ENCODE results near the gene SLC25A4. TPM values are rescaled to one million over a fixed set of nuclear protein-coding genes. Genes with fewer than 3 reads are reported as not detected.

Gene SLC25A4
- polyA plus RNA-seq, 3 donors: 0.07 TPM; not detected in 2

- no peaks in the 10 kb centered on the region for H4K20me1 ChIP-seq (ENCODE audit: insufficient read depth, low read length)
- H3K4me3 Mint-ChIP-seq: no peak overlapping the region
- H3K4me3 ChIP-seq (replicated peaks in 1 of 3; ENCODE audit: low read depth in 2 of 3, low read length in 3 of 3): no peak overlapping the region
- intact Hi-C loops (cut with micrococcal nuclease): no loop called here
- H3K9ac ChIP-seq (ENCODE audit: insufficient read depth, low read length, poor library complexity, severe bottlenecking): no peak overlapping the region
- no peak overlapping the region for H2AFZ ChIP-seq (ENCODE audit: insufficient read depth, low read depth, low read length, poor library complexity, severe bottlenecking)
- peaks cover 0 to 1% (median 0%) of the 10 kb centered on the region in 7 donors for H3K9me3 Mint-ChIP-seq
- no peak overlapping the region for H3K27ac ChIP-seq (ENCODE audit: low read depth in 1 of 2, low read length in 2 of 2)
- DNase-seq: no peak
- H3K27me3 ChIP-seq (ENCODE audit: control insufficient read depth in 2 of 2, insufficient read depth in 2 of 2, low read length in 2 of 2): no peaks in the 10 kb centered on the region
- H3K36me3 Mint-ChIP-seq: no peaks in the 10 kb centered on the region
- H3K9me3 ChIP-seq (replicated peaks in 1 of 2; ENCODE audit: control insufficient read depth in 1 of 2, insufficient read depth in 1 of 2, low read length in 2 of 2): no peaks in the 10 kb centered on the region
- H3K4me1 ChIP-seq (ENCODE audit: control insufficient read depth in 1 of 2, insufficient read depth in 2 of 2, low read length in 2 of 2): no peaks in the 10 kb centered on the region
- H3K4me1 Mint-ChIP-seq: no peaks in the 10 kb centered on the region
- no peaks in the 10 kb centered on the region for H3K79me2 ChIP-seq (ENCODE audit: insufficient read depth, low read length)
- H3K36me3 ChIP-seq (replicated peaks in 1 of 2; ENCODE audit: control insufficient read depth in 1 of 2, insufficient read depth in 2 of 2, low read length in 2 of 2): no peaks in the 10 kb centered on the region
- 100% methylated on average over 2 of the region's 7 CpGs for WGBS (ENCODE audit: insufficient coverage)
- no peak overlapping the region for H3K4me2 ChIP-seq (replicated peaks; ENCODE audit: extremely low read depth, low read length, poor library complexity, severe bottlenecking)
- H3K27ac Mint-ChIP-seq: no peak overlapping the region
- H3K27me3 Mint-ChIP-seq (ENCODE audit: low read depth in 3 of 3): peaks cover 7 to 9% (median 8%) of the 10 kb centered on the region in 3 donors
- TF ChIP-seq CTCF (IDR thresholded peaks at IDR 0.05): no peak
Measured at GRCh38 chr4:185100423-185100822, 42.6 kb upstream of the SLC25A4 start.

- H3K4me2 ChIP-seq (replicated peaks; ENCODE audit: extremely low read depth, low read length, poor library complexity, severe bottlenecking): no peak overlapping the region
- Mint-ChIP-seq H3K36me3 (no peaks in the 10 kb centered on the region), H3K9me3 (peaks cover 0 to 1% (median 0%) of the 10 kb centered on the region in 7 donors), H3K27ac (no peak overlapping the region), H3K27me3 (ENCODE audit: low read depth in 3 of 3) (peaks cover 7 to 12% (median 8%) of the 10 kb centered on the region in 3 donors), H3K4me3 (no peak overlapping the region), H3K4me1 (no peaks in the 10 kb centered on the region)
- no peaks in the 10 kb centered on the region for H3K27me3 ChIP-seq (ENCODE audit: control insufficient read depth in 2 of 2, insufficient read depth in 2 of 2, low read length in 2 of 2)
- 93% methylated on average over 6 of the region's 9 CpGs for WGBS (ENCODE audit: insufficient coverage)
- no peak overlapping the region for H3K4me3 ChIP-seq (replicated peaks in 1 of 3; ENCODE audit: low read depth in 2 of 3, low read length in 3 of 3)
- no peaks in the 10 kb centered on the region for H3K79me2 ChIP-seq (ENCODE audit: insufficient read depth, low read length)
- H4K20me1 ChIP-seq (ENCODE audit: insufficient read depth, low read length): no peaks in the 10 kb centered on the region
- DNase-seq: no peak
- no peaks in the 10 kb centered on the region for H3K36me3 ChIP-seq (replicated peaks in 1 of 2; ENCODE audit: control insufficient read depth in 1 of 2, insufficient read depth in 2 of 2, low read length in 2 of 2)
- H3K4me1 ChIP-seq (ENCODE audit: control insufficient read depth in 1 of 2, insufficient read depth in 2 of 2, low read length in 2 of 2): no peaks in the 10 kb centered on the region
- TF ChIP-seq CTCF (IDR thresholded peaks at IDR 0.05): no peak
- no peak overlapping the region for H3K9ac ChIP-seq (ENCODE audit: insufficient read depth, low read length, poor library complexity, severe bottlenecking)
- intact Hi-C loops (cut with micrococcal nuclease): no loop called here
- H3K9me3 ChIP-seq (replicated peaks in 1 of 2; ENCODE audit: control insufficient read depth in 1 of 2, insufficient read depth in 1 of 2, low read length in 2 of 2): no peaks in the 10 kb centered on the region
- H3K27ac ChIP-seq (ENCODE audit: low read depth in 1 of 2, low read length in 2 of 2): no peak overlapping the region
- H2AFZ ChIP-seq (ENCODE audit: insufficient read depth, low read depth, low read length, poor library complexity, severe bottlenecking): no peak overlapping the region
Measured at GRCh38 chr4:185101354-185101890, 41.6 kb upstream of the SLC25A4 start.
